GM20000 (cell line): ENCODE measurements around the gene MAGEC1.

Experiments used
- DNase-seq: peaks from one replicate; pipeline ENCODE4 v3.0.0; 2012; ENCODE audit warnings: low spot score
- CTCF ChIP-seq: IDR thresholded peaks from 2 replicates; pipeline ENCODE4 v1.5.1; 2012; ENCODE audit warnings: mild to moderate bottlenecking, control low read depth; ENCODE audit errors: extremely low read depth, missing control alignments

MAGEC1 gene

DNA sequence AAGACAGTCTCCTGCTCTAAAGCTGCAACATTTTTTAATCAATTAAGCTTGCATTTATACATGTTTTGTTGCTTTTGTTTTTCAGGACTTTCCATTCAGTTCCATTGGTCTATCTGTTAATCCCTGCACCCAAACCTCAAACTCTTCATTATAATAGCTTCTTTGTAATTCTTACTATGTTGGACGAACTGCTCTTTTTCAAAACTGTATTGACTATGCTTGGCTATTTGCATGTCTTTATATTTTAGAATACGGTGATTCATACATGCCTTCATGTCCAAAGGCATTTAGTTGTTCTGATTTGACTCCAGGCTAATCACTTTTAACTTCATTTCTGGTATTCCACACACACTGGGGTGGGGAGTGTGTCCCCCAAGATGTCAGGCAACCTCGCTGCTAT, 14.1 kb downstream of the MAGEC1 start:
- no peak for TF ChIP-seq CTCF
- no peak for DNase-seq

- no peak for DNase-seq
- TF ChIP-seq CTCF = no peak
These were observed 20.6 kb downstream of the MAGEC1 start for GRCh38 chrX:141924293-141924692.

DNA sequence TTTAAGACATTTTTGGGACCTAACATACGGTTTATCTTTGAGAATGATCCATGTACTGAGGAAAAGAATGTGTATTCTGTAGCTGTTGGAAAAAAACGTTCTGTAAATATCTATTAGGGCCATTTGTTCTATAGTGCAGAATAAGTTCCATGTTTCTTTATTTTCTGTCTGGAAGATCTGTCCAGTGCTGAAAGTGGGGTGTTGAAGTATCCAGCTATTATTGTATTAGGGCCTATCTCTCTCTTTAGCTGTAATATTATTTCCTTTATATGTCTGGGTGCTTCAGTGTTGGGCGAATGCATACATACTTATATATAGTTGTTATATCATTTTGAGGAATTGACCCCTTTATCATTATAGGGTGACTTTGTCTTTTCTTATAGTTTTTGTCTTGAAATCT, 24.7 kb downstream of the MAGEC1 start:
- no peak for DNase-seq
- TF ChIP-seq CTCF = no peak

GRCh38 chrX:141934059-141934641, 30.5 kb downstream of the MAGEC1 start:
- no peak for TF ChIP-seq CTCF
- no peak for DNase-seq

- no peak for DNase-seq
- no peak for TF ChIP-seq CTCF
These were observed 32.0 kb downstream of the MAGEC1 start for GRCh38 chrX:141935645-141936044.

- no peak for DNase-seq
- no peak for TF ChIP-seq CTCF
These were observed 32.4 kb downstream of the MAGEC1 start for GRCh38 chrX:141936080-141936479.

GRCh38 chrX:141941234-141941633, 37.5 kb downstream of the MAGEC1 start:
- TF ChIP-seq CTCF = no peak
- no peak for DNase-seq
